PC-3 (cell line): ENCODE results near the gene ABLIM3.

ENCODE experiments used
- EZH2 ChIP-seq: fragments of 300-600 bp; sonication (generic); IDR thresholded peaks from one replicate; pipeline ENCODE4 v1.6.1; 2017; ENCODE audit warnings: antibody characterized with exemption, mild to moderate bottlenecking, low read length; ENCODE audit not compliant: unreplicated experiment
- TF ChIP-seq, protein P1 (sequence below): fragments of 300-600 bp; sonication (generic); conservative IDR thresholded peaks from 2 replicates; pipeline ENCODE4 v1.5.1; 2017; ENCODE audit warnings: antibody characterized with exemption, low read depth, mild to moderate bottlenecking, low read length

DNA sequence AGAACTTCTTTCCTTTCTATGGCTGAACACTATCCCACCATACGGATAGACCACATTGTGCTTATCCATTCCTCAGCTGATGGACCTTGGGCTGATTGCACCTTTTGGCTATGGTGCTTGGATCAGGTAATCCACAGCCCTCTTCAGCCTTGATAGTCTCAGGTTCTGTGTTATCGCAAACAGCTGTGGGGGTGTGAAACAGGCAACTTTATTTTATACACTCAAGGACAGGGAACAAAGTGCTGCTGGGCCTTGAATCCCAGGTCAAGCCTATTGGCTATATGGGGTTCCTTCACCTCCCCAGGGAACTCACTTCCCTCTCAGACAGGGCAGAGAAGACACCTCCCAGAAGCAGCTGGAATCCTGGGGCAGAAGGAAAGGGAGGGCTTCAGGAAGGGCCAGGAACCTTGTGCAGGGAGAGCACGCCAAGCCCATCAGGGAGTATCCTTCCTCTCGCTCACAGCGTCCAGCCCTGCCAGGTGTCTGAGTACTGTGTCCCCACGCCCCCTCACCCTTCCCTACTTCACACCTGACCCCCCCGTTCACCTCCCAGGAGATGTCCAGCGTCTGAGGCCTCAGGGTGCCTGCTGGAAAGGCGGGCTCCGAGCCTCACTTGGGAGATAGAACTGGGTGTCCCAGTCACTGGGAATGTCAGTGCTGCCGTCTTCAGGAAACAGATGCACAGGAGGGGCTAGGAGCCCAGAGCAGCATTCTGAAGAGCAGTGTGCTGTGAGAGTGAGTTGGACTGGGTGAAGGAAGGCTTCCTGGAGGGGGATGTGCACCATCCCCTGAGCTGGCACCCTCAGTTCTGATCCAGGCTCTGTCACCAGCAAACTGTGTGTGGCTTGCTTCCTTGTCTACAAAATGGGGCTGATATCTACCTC lies 163.1 kb downstream of the ABLIM3 start:
- TF ChIP-seq, protein P1, sequence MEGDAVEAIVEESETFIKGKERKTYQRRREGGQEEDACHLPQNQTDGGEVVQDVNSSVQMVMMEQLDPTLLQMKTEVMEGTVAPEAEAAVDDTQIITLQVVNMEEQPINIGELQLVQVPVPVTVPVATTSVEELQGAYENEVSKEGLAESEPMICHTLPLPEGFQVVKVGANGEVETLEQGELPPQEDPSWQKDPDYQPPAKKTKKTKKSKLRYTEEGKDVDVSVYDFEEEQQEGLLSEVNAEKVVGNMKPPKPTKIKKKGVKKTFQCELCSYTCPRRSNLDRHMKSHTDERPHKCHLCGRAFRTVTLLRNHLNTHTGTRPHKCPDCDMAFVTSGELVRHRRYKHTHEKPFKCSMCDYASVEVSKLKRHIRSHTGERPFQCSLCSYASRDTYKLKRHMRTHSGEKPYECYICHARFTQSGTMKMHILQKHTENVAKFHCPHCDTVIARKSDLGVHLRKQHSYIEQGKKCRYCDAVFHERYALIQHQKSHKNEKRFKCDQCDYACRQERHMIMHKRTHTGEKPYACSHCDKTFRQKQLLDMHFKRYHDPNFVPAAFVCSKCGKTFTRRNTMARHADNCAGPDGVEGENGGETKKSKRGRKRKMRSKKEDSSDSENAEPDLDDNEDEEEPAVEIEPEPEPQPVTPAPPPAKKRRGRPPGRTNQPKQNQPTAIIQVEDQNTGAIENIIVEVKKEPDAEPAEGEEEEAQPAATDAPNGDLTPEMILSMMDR = no peak
- TF ChIP-seq EZH2 = no peak
